Smooth muscle cell (in vitro differentiated cells): ENCODE results near the gene AHRR. TPM values are rescaled to one million over a fixed set of nuclear protein-coding genes. Genes with fewer than 3 reads are reported as not detected.
A peak's percentile ranks its signal among the peaks of the same experiment; 100 is the strongest.

Experiments used
- DNase-seq: peaks from one replicate; lab custom pipeline; 2025; ENCODE audit not compliant: unreplicated experiment; lab: John Stamatoyannopoulos, UW
- H2AFZ ChIP-seq: fragments of 200-600 bp; sonication (generic); 2 replicates; pipeline ENCODE4 v1.6.0; 2016; ENCODE audit warnings: antibody characterized with exemption, low read depth, mild to moderate bottlenecking
- H3F3A ChIP-seq: fragments of 200-600 bp; sonication (generic); 2 replicates; pipeline ENCODE4 v1.6.0; 2017; ENCODE audit warnings: antibody characterized with exemption, low read depth
- H3K27ac ChIP-seq: fragments of 200-600 bp; sonication (generic); 2 replicates; pipeline ENCODE4 v1.5.1; 2016; ENCODE audit warnings: low read depth, mild to moderate bottlenecking
- H3K27me3 ChIP-seq: fragments of 200-600 bp; sonication (generic); 2 replicates; pipeline ENCODE4 v1.6.1; 2016; ENCODE audit warnings: low read depth, mild to moderate bottlenecking
- H3K36me3 ChIP-seq: fragments of 200-600 bp; sonication (generic); 2 replicates; pipeline ENCODE4 v1.5.1; 2016; ENCODE audit warnings: low read depth
- H3K4me1 ChIP-seq: fragments of 200-600 bp; sonication (generic); 2 replicates; pipeline ENCODE4 v1.5.1; 2016; ENCODE audit warnings: low read depth
- H3K4me2 ChIP-seq: fragments of 200-600 bp; sonication (generic); 2 replicates; pipeline ENCODE4 v1.6.0; 2016; ENCODE audit warnings: mild to moderate bottlenecking
- H3K4me3 ChIP-seq: fragments of 200-600 bp; sonication (generic); 2 replicates; pipeline ENCODE4 v1.5.1; 2016; ENCODE audit warnings: mild to moderate bottlenecking
- H3K79me2 ChIP-seq: fragments of 200-600 bp; sonication (generic); 2 replicates; pipeline ENCODE4 v1.6.0; 2016; ENCODE audit warnings: low read depth, mild to moderate bottlenecking
- H3K9ac ChIP-seq: fragments of 200-600 bp; sonication (generic); 2 replicates; pipeline ENCODE4 v1.6.0; 2016; ENCODE audit warnings: low read depth
- H3K9me3 ChIP-seq: fragments of 200-600 bp; sonication (generic); replicated peaks from 2 replicates; pipeline ENCODE4 v1.5.1; 2016; ENCODE audit warnings: low read depth
- H4K20me1 ChIP-seq: fragments of 200-600 bp; sonication (generic); 2 replicates; pipeline ENCODE4 v1.6.0; 2016; ENCODE audit warnings: low read depth
- CTCF ChIP-seq: fragments of 200-600 bp; sonication (generic); IDR thresholded peaks from 2 replicates; pipeline ENCODE4 v1.5.1; 2017; ENCODE audit warnings: borderline replicate concordance, mild to moderate bottlenecking, antibody characterized with exemption; ENCODE audit not compliant: insufficient read depth, poor library complexity, severe bottlenecking
- WGBS: methylation state at CpG from one replicate; pipeline ENCODE4 v1.1.7; 2016; ENCODE audit warnings: low lambda C conversion rate; 5-methylcytosine and 5-hydroxymethylcytosine counted together
- polyA plus RNA-seq: library from polyadenylated mRNA; unstranded; fragments of >200 nt; fragmentation: Nextera tagmentation; extraction: Ambion mirVana; gene quantifications from 2 replicates; pipeline ENCODE4 v1.2.1, GENCODE V29; 2016
- total RNA-seq: library from RNA; depleted of rRNA; stranded (reverse); fragments of >200 nt; gene quantifications from 2 replicates; pipeline ENCODE4 v1.2.3, GENCODE V29; 2014

AHRR gene
- total and polyA plus RNA-seq, 2 experiments from 2014 or later = 14.4 to 18.2 TPM

GRCh38 chr5:446066-446882 lies 124.8 kb downstream of the AHRR start:
- peaks cover 9% of the 10 kb centered on the region for H4K20me1 ChIP-seq
- H2AFZ ChIP-seq = no peak overlapping the region
- DNase-seq = no peak
- 92% methylated on average over 19 of the region's 19 CpGs for WGBS
- no peak overlapping the region for H3K4me2 ChIP-seq
- no peak overlapping the region for H3K27ac ChIP-seq
- no peak overlapping the region for H3K9ac ChIP-seq
- peaks cover 14% of the 10 kb centered on the region for H3K4me1 ChIP-seq
- no peak overlapping the region for H3K4me3 ChIP-seq
- peaks cover 16% of the 10 kb centered on the region for H3K36me3 ChIP-seq
- no peaks in the 10 kb centered on the region for H3K27me3 ChIP-seq
- H3K9me3 ChIP-seq = no peaks in the 10 kb centered on the region
- TF ChIP-seq CTCF = no peak
- H3F3A ChIP-seq = no peaks in the 10 kb centered on the region
- H3K79me2 ChIP-seq = peaks cover 50% of the 10 kb centered on the region

- DNase-seq = no peak
- H4K20me1 ChIP-seq = peaks cover 9% of the 10 kb centered on the region
- H3K9me3 ChIP-seq = no peaks in the 10 kb centered on the region
- H3K9ac ChIP-seq = no peak overlapping the region
- TF ChIP-seq CTCF = peak; percentile 59
- no peak overlapping the region for H3K27ac ChIP-seq
- H3K4me1 ChIP-seq = peaks cover 12% of the 10 kb centered on the region
- H3K36me3 ChIP-seq = peaks cover 20% of the 10 kb centered on the region
- H3K4me2 ChIP-seq = no peak overlapping the region
- no peaks in the 10 kb centered on the region for H3K27me3 ChIP-seq
- H3K79me2 ChIP-seq = peaks cover 46% of the 10 kb centered on the region
- no peak overlapping the region for H3K4me3 ChIP-seq
- no peaks in the 10 kb centered on the region for H3F3A ChIP-seq
- H2AFZ ChIP-seq = no peak overlapping the region
- WGBS = 76% methylated on average over 7 of the region's 7 CpGs
These were observed 125.4 kb downstream of the AHRR start for GRCh38 chr5:446883-447263.

GRCh38 chr5:447501-447900 lies 126.0 kb downstream of the AHRR start:
- H3K36me3 ChIP-seq = peaks cover 23% of the 10 kb centered on the region

More at GRCh38 chr5:447501-447900, 126.0 kb downstream of the AHRR start:
- H3K27ac ChIP-seq = no peak overlapping the region
- no peak overlapping the region for H3K9ac ChIP-seq
- no peak for DNase-seq
- peaks cover 6% of the 10 kb centered on the region for H3K4me1 ChIP-seq
- no peaks in the 10 kb centered on the region for H3K27me3 ChIP-seq
- no peak overlapping the region for H2AFZ ChIP-seq
- no peak for TF ChIP-seq CTCF
- no peaks in the 10 kb centered on the region for H3K9me3 ChIP-seq
- 92% methylated on average over 21 of the region's 21 CpGs for WGBS
- H3K4me3 ChIP-seq = no peak overlapping the region
- no peaks in the 10 kb centered on the region for H3F3A ChIP-seq
- peaks cover 9% of the 10 kb centered on the region for H4K20me1 ChIP-seq
- peaks cover 40% of the 10 kb centered on the region for H3K79me2 ChIP-seq
- H3K4me2 ChIP-seq = no peak overlapping the region
